SIG-M5 treated with dmso at 0.1 percent for 504 hours (cell line): Measurements from ENCODE around the gene SLC43A2.
"Not testable (repeated sequence)": the region's sequence is repeated elsewhere in the genome, so short reads cannot be mapped to it uniquely, and the experiment has no call there.

ENCODE experiments used
- DNase-seq: peaks from one replicate; lab custom pipeline; 2025; ENCODE audit not compliant: unreplicated experiment; lab: John Stamatoyannopoulos, UW

SLC43A2 gene

DNA sequence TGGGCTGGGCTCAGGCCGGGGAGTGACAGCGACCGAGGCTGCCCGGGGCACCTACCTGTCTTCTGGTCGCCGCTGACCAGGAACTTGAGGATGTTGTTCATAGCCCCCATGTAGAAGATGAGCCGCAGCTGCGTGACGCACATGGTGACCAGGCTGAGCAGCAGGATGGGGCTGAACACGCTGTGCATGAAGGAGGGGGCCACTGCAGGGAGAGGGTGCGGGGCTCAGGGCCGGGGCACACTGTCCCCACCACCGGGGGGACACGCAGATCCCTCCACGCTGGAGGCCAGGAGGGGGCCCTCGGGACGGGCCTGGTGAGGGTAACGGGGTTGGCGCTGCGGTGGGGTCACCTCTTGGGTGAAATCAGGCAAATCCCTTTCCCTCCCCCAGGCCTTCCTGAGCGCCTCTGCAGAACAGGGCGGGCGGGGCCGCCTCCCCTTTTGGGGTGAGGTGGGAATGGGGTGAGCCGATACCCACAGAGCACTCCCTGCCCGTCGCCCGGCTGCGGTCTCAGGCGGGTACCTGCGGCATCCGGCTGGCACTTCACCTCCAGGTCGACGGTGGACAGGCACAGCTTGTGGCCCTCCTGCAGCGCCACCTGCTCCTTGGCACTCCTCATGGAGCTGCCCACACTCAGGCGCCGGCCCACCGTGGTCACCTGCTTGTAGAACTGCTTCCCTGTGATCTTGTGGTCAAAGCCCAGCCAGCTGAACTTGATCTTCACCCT lies 37.7 kb downstream of the SLC43A2 start:
- no peak for DNase-seq

DNA sequence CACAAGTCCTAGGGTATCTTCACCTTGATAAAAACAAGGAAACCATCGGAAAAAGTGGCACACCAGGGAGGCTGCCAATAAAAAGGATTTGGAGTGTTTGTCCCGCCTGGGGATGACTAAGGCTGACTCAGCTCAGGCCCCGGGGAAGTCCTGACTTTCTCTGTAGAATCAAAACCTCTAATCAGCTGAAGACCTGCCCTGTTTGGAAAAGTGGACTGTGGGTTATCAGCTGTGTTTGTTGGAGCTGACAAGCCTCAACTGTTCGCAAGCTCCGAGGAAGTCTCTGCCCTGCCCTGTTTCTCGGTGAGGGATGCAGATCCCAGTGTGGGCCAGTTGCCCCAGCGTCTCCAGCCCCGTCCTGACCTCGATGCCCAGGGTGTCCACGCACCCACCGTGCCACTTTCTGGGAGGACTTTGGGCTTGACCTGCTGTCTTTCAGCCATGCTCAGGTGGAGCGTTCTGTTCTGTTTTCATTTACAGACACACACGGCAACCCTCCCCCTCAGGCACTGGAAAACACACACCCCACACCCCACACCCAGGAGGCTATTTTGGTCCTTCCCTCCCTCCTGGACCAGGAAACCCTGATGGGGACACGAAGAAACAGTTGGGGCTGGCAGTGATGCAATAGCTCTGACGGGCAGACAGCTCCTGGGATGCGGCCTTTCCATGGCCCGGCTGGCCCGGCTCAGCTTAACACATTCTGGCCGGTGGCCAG lies 38.4 kb downstream of the SLC43A2 start:
- DNase-seq: peak; percentile 36

DNA sequence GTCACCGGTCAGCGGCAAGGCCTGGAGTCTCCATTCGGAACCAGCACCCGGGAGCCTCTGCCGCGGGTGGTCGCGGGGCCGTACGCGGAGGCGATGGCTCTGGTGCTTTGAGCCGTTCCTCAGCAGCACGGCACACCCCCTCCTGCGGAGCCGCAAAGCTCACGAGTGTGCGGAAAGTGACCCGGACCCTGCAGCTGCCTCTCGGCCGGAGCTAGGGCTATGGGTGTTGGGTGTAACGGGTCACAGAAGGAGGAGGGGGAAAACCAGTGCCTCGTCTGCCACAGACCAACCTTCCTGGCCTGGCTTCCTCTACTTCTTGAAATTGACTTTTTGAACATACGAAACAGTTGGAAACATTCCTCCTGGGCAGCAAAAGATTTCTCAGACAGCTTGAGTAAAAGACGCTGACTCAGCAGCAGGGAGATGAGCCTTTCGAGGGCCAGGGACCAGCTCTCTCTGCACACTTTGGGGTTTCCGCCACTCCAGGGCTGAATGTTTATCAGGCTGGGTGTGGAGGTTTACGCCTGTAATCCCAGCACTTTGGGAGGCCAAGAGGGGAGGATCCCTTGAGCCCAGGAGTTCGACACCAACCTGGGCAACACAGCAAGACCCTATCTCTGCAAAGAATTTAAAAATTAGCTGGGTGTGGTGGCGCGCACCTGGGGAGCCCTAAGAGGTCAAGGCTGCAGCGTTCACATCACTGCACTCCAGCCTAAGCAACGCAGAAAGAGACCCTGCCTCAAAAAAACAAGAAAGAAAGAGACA lies 39.6 kb downstream of the SLC43A2 start:
- no peak for DNase-seq

DNA sequence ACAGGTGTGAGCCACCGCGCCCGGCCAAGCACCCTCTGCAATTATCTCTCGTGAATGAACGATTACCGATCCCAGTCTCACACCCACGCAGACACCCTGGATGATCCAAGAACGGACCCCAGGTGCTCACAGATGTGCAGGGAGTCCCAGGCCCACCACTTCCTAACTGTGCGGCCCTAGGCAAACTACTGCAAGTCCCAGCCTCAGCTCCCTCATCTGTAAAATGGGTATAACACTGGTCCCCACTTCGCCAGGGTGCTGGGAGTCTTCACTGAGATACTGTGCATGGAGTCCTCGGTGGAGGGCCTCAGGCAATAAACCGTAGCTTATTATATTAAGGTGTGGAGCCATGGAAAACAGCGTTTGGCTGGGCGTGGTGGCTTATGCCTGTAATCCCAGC lies 44.5 kb downstream of the SLC43A2 start:
- DNase-seq: no peak

DNA sequence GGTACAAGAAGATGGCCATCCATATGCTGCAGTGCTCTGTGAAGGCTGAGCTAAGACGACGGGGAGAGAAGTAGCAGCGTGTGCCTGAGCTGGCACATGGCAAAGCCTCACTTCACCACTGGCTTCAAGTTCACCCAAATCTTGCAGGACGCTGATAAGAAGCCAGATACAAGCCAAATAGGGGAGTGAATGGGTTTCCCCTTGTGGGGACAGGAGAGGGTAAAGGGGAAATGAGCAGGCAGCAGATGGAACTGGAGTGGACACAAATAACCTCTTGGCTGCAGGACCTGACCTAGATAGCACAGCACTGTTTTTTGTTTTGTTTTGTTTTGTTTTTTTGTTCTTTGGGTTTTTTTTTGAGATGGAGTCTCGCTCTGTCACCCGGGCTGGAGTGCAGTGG lies 45.1 kb downstream of the SLC43A2 start:
- DNase-seq: no peak

DNA sequence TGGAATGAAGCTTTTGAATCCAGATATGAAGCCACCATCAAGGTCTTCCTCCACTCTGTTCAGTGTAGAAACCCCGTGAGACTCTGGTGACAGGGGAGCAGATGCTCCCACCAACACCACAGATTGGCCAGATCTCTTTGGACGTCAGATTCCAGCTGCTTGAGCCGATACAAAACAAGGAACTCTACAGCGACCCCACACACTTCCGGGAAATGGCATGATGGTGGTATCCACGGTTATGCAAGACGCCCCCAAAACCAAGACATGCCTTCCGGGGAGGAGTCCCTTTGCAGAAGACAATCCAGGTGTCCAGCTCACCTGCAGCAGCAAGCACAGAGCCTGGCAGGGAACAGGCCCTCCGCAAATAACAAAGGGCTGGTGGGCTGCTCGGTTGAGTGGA lies 46.3 kb downstream of the SLC43A2 start:
- DNase-seq: no peak

DNA sequence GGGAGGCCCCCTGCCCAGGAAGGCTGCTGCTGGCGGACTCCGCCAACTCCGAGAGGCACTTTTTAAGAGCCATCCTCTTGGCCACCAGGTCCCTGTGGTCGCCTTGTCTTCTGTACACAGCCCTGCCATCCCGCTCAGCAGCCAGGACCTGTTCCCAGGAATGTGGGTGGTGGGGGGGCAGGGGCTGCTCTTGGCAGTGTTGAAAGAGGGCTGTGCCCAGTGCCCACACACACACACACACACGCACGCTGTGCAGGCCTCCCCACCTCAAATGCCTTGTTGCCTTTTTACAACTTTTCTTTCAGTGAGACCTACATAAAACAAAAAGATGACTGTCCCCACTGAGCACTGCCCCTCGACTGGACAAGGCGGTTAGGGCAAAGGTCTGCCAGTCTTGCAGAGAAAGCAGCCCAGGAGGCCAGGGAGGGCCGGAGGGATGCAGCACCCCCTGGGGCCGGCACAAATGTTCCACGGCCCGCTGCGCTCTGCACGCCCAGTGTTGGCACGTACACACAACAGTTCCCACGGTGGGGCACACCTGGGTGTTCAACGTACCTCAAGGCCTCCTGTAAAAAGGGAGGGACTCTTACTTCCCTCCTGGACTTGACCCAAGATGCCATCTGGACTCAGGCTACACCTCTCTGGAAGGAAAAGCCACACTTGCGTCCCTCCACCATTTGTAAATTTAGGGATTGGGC lies 47.5 kb downstream of the SLC43A2 start:
- DNase-seq: no peak

DNA sequence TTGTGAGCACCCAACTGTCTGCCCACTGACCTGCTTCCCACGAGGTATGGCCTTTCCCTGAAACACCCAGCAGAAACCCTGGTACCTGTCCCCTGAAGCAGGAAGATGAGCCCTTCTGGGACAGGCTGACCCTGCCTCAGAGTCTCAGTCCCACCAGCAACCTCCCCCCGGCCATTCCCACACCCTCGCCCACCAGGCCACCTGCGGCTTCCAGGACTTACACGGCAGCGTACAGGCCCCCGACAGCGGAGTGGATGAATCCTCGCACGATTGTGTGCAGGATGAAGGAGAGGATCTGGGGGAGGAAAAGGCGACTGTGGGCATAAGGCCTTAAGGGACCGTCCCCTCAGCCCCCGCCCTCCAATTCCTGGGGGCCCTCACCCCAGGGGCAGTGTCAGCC lies 50.6 kb downstream of the SLC43A2 start:
- DNase-seq: no peak

DNA sequence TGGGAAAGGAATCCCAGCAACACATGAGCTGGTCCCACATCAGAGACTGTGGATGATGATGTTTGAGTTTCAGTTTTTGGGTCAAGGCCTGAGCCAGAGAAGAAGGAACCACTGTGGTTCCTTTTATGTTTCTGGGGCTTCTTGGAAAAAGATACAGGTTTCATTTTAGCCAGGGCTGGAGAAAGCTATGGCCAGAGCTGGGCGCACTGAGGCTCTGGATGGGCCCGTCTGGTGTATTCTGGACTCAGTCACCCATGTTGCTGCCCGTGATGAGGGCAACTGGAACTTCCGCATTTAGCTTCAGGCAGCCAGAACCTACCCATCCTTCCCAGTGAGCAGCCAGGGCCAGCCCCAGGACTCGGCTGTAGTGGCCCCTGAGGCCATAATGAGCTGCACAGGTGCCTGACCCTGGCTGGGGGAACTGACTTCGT lies 51.0 kb downstream of the SLC43A2 start:
- peak; percentile 43 for DNase-seq

DNA sequence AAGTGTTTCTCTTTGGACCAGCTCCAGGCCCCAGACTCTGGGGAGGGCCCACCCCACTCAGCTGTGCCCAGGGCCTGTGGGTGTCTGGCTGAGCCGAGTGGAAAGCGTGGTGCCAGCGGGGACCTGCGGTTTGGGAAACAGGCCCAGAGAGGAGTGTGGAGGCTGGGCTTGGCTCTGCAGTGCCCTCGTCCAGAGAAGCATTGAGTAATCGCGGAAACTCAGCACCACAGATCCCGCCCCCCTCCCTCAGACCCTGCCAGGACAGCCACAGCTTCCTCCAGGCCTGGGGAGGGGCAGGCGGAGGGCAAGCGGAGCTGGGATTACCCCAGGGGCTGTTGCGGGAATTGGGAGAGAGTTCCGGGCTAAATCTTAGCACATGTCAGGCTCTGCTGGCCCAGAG lies 51.5 kb downstream of the SLC43A2 start:
- DNase-seq: peak; percentile 83

DNA sequence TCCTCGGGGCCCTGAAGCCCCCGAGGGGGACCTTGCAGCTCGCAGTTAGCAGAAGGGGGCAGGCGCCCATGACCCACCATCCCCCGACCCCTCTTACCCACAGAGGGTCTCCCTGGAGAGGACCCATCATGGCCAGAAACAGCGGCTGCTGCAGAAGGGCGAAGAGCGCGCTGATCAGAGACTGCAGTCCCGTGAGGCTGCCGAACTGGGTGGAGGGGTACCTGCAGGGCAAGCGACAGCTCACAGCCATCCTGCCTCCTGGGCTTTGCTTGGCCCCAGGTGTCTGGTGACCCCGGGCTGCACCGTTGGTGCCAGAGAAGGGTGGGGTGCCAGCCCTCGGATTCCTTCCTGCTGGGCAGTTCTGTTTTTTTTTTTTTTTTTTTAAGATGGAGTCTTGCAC lies 52.1 kb downstream of the SLC43A2 start:
- no peak for DNase-seq

DNA sequence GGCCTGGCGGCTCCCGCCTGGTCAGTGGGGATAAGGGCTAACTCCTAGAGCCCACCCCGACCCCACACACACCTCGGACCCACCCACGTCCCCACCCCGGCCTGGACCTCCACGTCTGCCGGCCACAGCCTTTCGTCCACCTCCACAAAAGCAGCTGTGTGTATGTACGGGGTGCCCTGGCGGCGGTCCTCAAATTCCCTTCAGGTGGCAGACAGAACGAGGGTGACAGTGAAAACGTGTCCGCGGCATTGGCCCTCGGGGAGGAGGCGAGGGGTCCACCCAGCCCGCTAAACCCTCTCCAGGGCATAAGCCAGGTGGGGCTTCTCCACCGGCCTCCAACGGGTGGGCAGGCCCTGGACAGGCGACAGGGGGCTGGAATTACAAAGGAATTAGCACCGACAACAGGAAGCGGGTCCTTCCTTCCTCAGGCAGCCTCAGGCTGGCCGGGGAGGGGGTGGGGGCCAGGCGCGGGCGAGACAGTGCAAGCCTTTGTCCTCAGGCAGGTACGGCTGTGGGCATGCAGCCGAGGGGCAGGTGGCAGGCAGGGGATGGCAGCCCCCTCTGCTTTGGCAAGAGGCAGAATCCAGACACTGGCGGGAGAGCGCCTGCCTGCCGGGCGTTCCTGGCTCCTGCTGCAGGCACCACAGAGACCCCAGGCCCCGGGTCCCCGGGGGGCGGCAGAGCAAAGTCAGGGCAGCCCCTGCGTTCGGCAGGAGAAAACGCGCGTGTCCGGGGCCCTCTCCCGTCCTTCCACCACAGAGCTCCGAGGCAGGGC lies 53.8 kb downstream of the SLC43A2 start:
- DNase-seq: no peak

DNA sequence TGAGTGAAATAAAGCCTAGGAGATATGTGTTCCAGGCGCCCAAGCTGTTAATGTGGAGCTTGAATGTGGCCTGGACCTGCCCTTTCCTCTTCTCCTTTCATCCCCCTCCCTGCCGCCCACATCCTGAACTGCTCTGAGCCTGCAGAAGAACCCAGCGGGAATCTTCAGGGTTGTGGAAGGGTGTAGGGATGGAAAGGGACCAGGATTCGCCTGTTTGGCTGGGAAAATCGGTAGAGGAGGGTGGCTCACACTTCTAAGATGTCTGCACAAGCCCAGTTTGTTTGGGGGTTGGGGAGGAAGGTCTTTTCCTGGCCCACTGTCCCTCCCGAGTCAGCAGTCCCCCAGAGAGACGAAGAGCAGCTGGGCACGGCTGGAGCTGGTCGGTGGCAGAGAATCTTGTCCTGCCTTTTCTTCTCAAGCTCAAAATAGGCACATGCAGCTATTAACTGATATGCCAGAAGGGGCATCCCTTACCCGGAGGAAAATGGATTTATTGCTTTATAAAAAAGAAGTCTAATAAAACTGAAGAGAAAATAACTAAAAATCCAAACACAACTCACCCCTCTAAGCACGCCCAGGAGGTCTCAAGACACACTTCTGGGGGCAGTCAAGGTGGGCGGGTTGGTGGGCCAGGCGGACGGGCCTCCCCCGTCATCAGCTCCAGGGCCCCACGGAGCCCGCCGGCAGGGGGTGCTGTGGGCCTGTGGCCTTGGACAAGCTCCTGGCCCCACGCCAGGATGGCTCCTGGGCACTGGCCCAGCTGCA lies 54.5 kb downstream of the SLC43A2 start:
- no peak for DNase-seq

DNA sequence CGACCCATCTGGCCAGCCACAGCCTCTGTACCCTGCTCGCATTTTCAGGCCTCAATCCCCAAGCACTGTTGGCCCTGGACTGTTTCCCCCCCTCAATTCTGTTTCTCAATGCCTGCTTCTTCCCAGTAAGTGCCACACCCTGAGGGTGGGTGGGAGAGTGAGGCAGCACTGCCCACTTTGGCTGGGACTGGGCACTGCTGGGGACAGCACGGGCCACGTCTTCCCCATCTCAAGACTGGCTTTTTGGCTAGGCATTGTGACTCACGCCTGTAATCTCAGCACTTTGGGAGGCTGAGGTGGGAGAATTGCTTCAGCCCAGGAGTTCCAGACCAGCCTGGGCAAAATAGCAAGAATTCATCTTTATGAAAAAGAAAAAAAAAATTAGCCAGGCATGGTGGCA lies 56.0 kb downstream of the SLC43A2 start:
- DNase-seq: not testable (repeated sequence)

DNA sequence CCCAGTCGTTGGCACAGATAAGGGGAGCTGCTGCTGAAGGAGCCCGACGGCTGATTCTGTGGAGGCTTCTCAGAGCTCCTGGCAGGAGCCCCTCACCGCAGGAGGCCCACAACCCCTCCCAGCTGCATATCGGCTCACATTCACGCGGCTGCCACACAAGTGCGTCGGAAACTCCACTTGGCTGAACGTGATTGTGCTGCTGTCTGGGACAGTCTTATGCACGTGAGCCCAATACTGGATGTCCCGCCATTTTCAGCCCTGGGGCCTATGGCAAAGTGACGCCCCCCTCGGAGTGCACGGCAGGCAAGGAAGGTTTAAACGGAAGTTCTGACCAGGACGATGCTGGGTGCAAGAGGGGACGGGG lies 57.3 kb downstream of the SLC43A2 start:
- no peak for DNase-seq

DNA sequence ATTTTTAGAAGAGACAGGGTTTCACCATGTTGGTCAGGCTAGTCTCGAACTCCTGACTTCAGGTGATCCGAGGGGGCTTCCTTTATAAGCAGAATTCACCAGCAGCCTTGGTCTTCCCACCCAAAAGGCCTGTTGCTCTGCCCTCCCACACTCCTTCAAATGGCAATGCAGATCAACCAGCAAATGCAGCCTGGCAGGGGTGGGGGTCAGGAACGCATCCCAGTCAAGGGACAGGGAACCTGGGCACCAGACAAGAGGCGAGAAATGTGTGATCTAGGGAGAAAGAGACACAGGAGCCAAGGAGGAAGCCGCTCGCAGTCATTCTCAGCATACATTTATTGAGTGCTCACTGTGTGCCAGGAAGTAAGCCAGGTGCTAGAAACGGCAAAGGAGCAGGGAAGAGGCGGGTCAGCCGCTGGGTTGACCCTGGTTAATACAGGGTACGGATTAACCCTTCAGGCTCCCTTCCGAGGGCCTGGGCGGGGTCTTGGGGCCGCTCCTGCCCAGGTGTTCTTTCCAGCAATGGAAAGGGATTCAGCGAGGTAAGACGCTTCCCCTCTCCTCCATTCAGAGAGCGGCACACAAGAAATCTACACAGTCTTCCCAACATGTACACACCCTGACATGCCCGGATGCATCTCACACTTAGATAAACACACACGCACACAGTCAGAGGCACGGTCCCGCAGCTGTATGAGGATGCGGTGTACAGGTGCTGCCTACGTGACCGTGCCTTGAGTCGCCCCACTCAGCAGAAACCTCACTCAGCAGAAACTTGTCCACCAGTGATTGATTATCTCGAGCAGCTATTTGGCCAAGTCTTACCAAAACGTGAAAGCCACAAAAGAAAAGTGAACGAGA lies 59.5 kb downstream of the SLC43A2 start:
- DNase-seq: no peak

DNA sequence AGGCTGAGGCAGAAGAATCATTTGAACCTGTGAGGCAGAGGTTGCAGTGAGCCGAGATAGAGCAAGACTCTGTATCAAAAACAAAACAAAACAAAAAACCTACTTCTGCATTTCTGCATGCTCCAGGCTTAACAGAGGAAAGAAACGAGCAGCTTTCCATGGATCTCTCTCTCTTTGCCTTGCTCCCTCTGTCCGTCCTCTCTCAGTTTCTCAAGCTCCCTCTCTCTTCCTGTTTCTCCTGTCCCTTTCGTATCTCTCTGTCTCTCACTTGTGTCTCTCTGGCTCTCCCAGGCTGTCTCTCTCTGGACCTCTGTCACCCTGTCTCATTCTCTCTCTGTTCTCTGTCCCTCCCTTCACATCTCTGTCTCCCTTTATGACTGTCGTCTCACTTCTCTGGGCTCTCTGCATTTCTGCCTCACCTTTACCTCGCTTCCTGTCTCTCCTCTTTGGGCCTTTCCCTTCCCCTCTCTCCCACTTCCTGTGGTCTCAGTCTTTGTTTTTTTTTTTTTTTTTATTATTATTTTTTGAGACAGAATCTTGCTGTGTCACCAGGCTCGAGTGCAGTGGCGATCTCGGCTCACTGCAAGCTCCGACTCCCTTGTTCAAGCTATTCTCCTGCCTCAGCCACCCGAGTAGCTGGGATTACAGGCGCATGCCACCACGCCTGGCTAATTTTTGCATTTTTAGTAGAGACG lies 62.0 kb downstream of the SLC43A2 start:
- peak; percentile 29 for DNase-seq

DNA sequence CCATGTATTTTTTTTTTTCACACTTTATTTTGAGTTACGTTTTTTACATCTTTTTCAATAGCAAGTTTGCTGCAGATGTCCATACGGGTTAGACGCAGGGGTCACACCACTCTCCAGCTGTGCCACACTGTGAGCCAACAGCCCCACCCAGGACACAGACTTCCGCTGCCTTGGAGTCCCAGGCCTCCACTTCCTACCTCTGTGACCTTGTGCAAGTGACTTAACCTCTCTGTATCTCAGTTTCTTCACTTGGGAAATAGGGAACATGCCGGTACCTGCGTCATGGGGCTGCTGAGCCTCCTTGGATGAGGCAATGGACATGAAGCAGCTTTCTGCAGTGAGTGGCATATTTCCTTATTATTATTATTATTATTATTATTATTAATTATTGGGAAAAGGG lies 62.8 kb downstream of the SLC43A2 start:
- peak; percentile 33 for DNase-seq
